Measurements from ENCODE around the gene HOMER2.

- peak; percentile 10 for TF ChIP-seq POLR2AphosphoS5 (IDR thresholded peaks at IDR 0.05; ENCODE audit: insufficient read depth, low read depth, low read length)
- TF ChIP-seq CTCF (IDR thresholded peaks at IDR 0.05; ENCODE audit: extremely low read depth in 1 of 2, insufficient read depth in 1 of 2, low read depth in 1 of 2, low read length in 2 of 2), result no peak
- TF ChIP-seq EZH2 (IDR thresholded peaks at IDR 0.05; ENCODE audit: borderline replicate concordance, low read depth, low read length, severe bottlenecking), result no peak
- no peak for TF ChIP-seq JUN (IDR thresholded peaks at IDR 0.05; ENCODE audit: borderline replicate concordance, insufficient read depth, insufficient read length, low read depth)
- TF ChIP-seq POLR2A (IDR thresholded peaks at IDR 0.05; ENCODE audit: low read depth, low read length), result no peak
Observed at GRCh38 chr15:82810061-82810889, 142.2 kb downstream of the HOMER2 start.

All from endothelial cell of umbilical vein (primary cell).